ENCODE measurements around the gene TTBK1.

TTBK1 gene

GRCh38 chr6:43255408-43256054, 12.2 kb downstream of the TTBK1 start:
- H3K14ac ChIP-seq (ENCODE audit: low read length), result no peak overlapping the region
- no peak overlapping the region for H3K27ac ChIP-seq (ENCODE audit: low read depth, low read length)
- DNase-seq, result no peak
- no peak overlapping the region for H4K8ac ChIP-seq (ENCODE audit: low read depth, low read length)
- no peak overlapping the region for H2BK5ac ChIP-seq (ENCODE audit: low read depth, low read length, poor library complexity)
- no peaks in the 10 kb centered on the region for H3K79me1 ChIP-seq (ENCODE audit: low read length)
- H3K9ac ChIP-seq (ENCODE audit: low read length), result no peak overlapping the region
- no peaks in the 10 kb centered on the region for H3K4me1 ChIP-seq (ENCODE audit: control insufficient read depth in 1 of 2, insufficient read depth in 2 of 2, low read length in 2 of 2)
- H2BK120ac ChIP-seq (ENCODE audit: insufficient read depth, low read length, poor library complexity), result no peak overlapping the region
- no peak overlapping the region for H2AK5ac ChIP-seq (ENCODE audit: low read length)
- H3K23ac ChIP-seq (ENCODE audit: low read length), result no peak overlapping the region
- H3K79me2 ChIP-seq (ENCODE audit: control insufficient read depth, insufficient read depth, low read length, poor library complexity), result no peaks in the 10 kb centered on the region
- no peaks in the 10 kb centered on the region for H3K27me3 ChIP-seq (ENCODE audit: insufficient read depth, low read length)
- H3K36me3 ChIP-seq (ENCODE audit: control insufficient read depth in 1 of 2, insufficient read depth in 2 of 2, low read length in 2 of 2), result no peaks in the 10 kb centered on the region
- H2BK12ac ChIP-seq (ENCODE audit: low read length), result no peak overlapping the region
- H2AFZ ChIP-seq (ENCODE audit: insufficient read depth, low read length, poor library complexity), result no peak overlapping the region
- no peak overlapping the region for H4K12ac ChIP-seq (ENCODE audit: low read depth, low read length)
- WGBS (ENCODE audit: extremely low coverage, insufficient coverage, insufficient read length), result no CpG with 5 or more reads among the region's 11 CpGs
- no peak overlapping the region for H3K4me2 ChIP-seq (ENCODE audit: low read length)
- no peak overlapping the region for H3K18ac ChIP-seq (ENCODE audit: low read length)
- H3K9me3 ChIP-seq (ENCODE audit: insufficient read depth, low read depth, low read length), result no peaks in the 10 kb centered on the region
- no peak overlapping the region for H3K4ac ChIP-seq (ENCODE audit: low read depth, low read length)
- no peak overlapping the region for H4K91ac ChIP-seq (ENCODE audit: low read depth, low read length)
- H3K4me3 ChIP-seq (ENCODE audit: low read depth, low read length), result no peak overlapping the region

- no peak overlapping the region for H3K4me3 ChIP-seq (ENCODE audit: low read depth, low read length)
- no peak overlapping the region for H3K23ac ChIP-seq (ENCODE audit: low read length)
- H3K18ac ChIP-seq (ENCODE audit: low read length), result no peak overlapping the region
- no peak overlapping the region for H3K14ac ChIP-seq (ENCODE audit: low read length)
- no CpG with 5 or more reads among the region's 9 CpGs for WGBS (ENCODE audit: extremely low coverage, insufficient coverage, insufficient read length)
- no peak overlapping the region for H3K4me2 ChIP-seq (ENCODE audit: low read length)
- H3K4me1 ChIP-seq (ENCODE audit: control insufficient read depth in 1 of 2, insufficient read depth in 2 of 2, low read length in 2 of 2), result no peaks in the 10 kb centered on the region
- H2AFZ ChIP-seq (ENCODE audit: insufficient read depth, low read length, poor library complexity), result no peak overlapping the region
- no peak overlapping the region for H3K9ac ChIP-seq (ENCODE audit: low read length)
- no peak overlapping the region for H2AK5ac ChIP-seq (ENCODE audit: low read length)
- no peak overlapping the region for H4K8ac ChIP-seq (ENCODE audit: low read depth, low read length)
- no peak for DNase-seq
- H4K91ac ChIP-seq (ENCODE audit: low read depth, low read length), result no peak overlapping the region
- H3K27me3 ChIP-seq (ENCODE audit: insufficient read depth, low read length), result no peaks in the 10 kb centered on the region
- H2BK5ac ChIP-seq (ENCODE audit: low read depth, low read length, poor library complexity), result no peak overlapping the region
- H3K4ac ChIP-seq (ENCODE audit: low read depth, low read length), result no peak overlapping the region
- H2BK120ac ChIP-seq (ENCODE audit: insufficient read depth, low read length, poor library complexity), result no peak overlapping the region
- no peak overlapping the region for H4K12ac ChIP-seq (ENCODE audit: low read depth, low read length)
- H2BK12ac ChIP-seq (ENCODE audit: low read length), result no peak overlapping the region
- no peaks in the 10 kb centered on the region for H3K9me3 ChIP-seq (ENCODE audit: insufficient read depth, low read depth, low read length)
- H3K79me1 ChIP-seq (ENCODE audit: low read length), result no peaks in the 10 kb centered on the region
- no peaks in the 10 kb centered on the region for H3K36me3 ChIP-seq (ENCODE audit: control insufficient read depth in 1 of 2, insufficient read depth in 2 of 2, low read length in 2 of 2)
- no peak overlapping the region for H3K27ac ChIP-seq (ENCODE audit: low read depth, low read length)
- H3K79me2 ChIP-seq (ENCODE audit: control insufficient read depth, insufficient read depth, low read length, poor library complexity), result no peaks in the 10 kb centered on the region
Observed at GRCh38 chr6:43256670-43257366, 13.5 kb downstream of the TTBK1 start.

- no peak overlapping the region for H3K4me3 ChIP-seq (ENCODE audit: low read depth, low read length)
- DNase-seq, result no peak
- no peak overlapping the region for H3K4me2 ChIP-seq (ENCODE audit: low read length)
- no peaks in the 10 kb centered on the region for H3K79me1 ChIP-seq (ENCODE audit: low read length)
- no peaks in the 10 kb centered on the region for H3K27me3 ChIP-seq (ENCODE audit: insufficient read depth, low read length)
- no peaks in the 10 kb centered on the region for H3K9me3 ChIP-seq (ENCODE audit: insufficient read depth, low read depth, low read length)
- no CpG with 5 or more reads among the region's 12 CpGs for WGBS (ENCODE audit: extremely low coverage, insufficient coverage, insufficient read length)
- no peak overlapping the region for H3K18ac ChIP-seq (ENCODE audit: low read length)
- no peak overlapping the region for H4K91ac ChIP-seq (ENCODE audit: low read depth, low read length)
- H3K9ac ChIP-seq (ENCODE audit: low read length), result no peak overlapping the region
- no peak overlapping the region for H2AK5ac ChIP-seq (ENCODE audit: low read length)
- no peaks in the 10 kb centered on the region for H3K79me2 ChIP-seq (ENCODE audit: control insufficient read depth, insufficient read depth, low read length, poor library complexity)
- H3K36me3 ChIP-seq (ENCODE audit: control insufficient read depth in 1 of 2, insufficient read depth in 2 of 2, low read length in 2 of 2), result no peaks in the 10 kb centered on the region
- H3K4ac ChIP-seq (ENCODE audit: low read depth, low read length), result no peak overlapping the region
- no peak overlapping the region for H2AFZ ChIP-seq (ENCODE audit: insufficient read depth, low read length, poor library complexity)
- no peak overlapping the region for H3K23ac ChIP-seq (ENCODE audit: low read length)
- no peaks in the 10 kb centered on the region for H3K4me1 ChIP-seq (ENCODE audit: control insufficient read depth in 1 of 2, insufficient read depth in 2 of 2, low read length in 2 of 2)
- H2BK120ac ChIP-seq (ENCODE audit: insufficient read depth, low read length, poor library complexity), result no peak overlapping the region
- no peak overlapping the region for H3K14ac ChIP-seq (ENCODE audit: low read length)
- H4K12ac ChIP-seq (ENCODE audit: low read depth, low read length), result no peak overlapping the region
- H4K8ac ChIP-seq (ENCODE audit: low read depth, low read length), result no peak overlapping the region
- no peak overlapping the region for H2BK12ac ChIP-seq (ENCODE audit: low read length)
- H2BK5ac ChIP-seq (ENCODE audit: low read depth, low read length, poor library complexity), result no peak overlapping the region
- no peak overlapping the region for H3K27ac ChIP-seq (ENCODE audit: low read depth, low read length)
Observed at GRCh38 chr6:43257367-43258145, 14.3 kb downstream of the TTBK1 start.

- H4K12ac ChIP-seq (ENCODE audit: low read depth, low read length), result no peak overlapping the region
- H3K9ac ChIP-seq (ENCODE audit: low read length), result no peak overlapping the region
- no peak overlapping the region for H2BK12ac ChIP-seq (ENCODE audit: low read length)
- H3K79me1 ChIP-seq (ENCODE audit: low read length), result no peaks in the 10 kb centered on the region
- no peaks in the 10 kb centered on the region for H3K4me1 ChIP-seq (ENCODE audit: control insufficient read depth in 1 of 2, insufficient read depth in 2 of 2, low read length in 2 of 2)
- H3K18ac ChIP-seq (ENCODE audit: low read length), result no peak overlapping the region
- no peak overlapping the region for H3K4me3 ChIP-seq (ENCODE audit: low read depth, low read length)
- H3K36me3 ChIP-seq (ENCODE audit: control insufficient read depth in 1 of 2, insufficient read depth in 2 of 2, low read length in 2 of 2), result no peaks in the 10 kb centered on the region
- H4K8ac ChIP-seq (ENCODE audit: low read depth, low read length), result no peak overlapping the region
- H3K9me3 ChIP-seq (ENCODE audit: insufficient read depth, low read depth, low read length), result no peaks in the 10 kb centered on the region
- H3K23ac ChIP-seq (ENCODE audit: low read length), result no peak overlapping the region
- WGBS (ENCODE audit: extremely low coverage, insufficient coverage, insufficient read length), result no CpG with 5 or more reads among the region's 4 CpGs
- H3K79me2 ChIP-seq (ENCODE audit: control insufficient read depth, insufficient read depth, low read length, poor library complexity), result no peaks in the 10 kb centered on the region
- H3K4ac ChIP-seq (ENCODE audit: low read depth, low read length), result no peak overlapping the region
- no peak overlapping the region for H3K27ac ChIP-seq (ENCODE audit: low read depth, low read length)
- no peaks in the 10 kb centered on the region for H3K27me3 ChIP-seq (ENCODE audit: insufficient read depth, low read length)
- H2AK5ac ChIP-seq (ENCODE audit: low read length), result no peak overlapping the region
- DNase-seq, result no peak
- no peak overlapping the region for H2BK5ac ChIP-seq (ENCODE audit: low read depth, low read length, poor library complexity)
- H2AFZ ChIP-seq (ENCODE audit: insufficient read depth, low read length, poor library complexity), result no peak overlapping the region
- H3K14ac ChIP-seq (ENCODE audit: low read length), result no peak overlapping the region
- no peak overlapping the region for H2BK120ac ChIP-seq (ENCODE audit: insufficient read depth, low read length, poor library complexity)
- no peak overlapping the region for H4K91ac ChIP-seq (ENCODE audit: low read depth, low read length)
- H3K4me2 ChIP-seq (ENCODE audit: low read length), result no peak overlapping the region
Observed at GRCh38 chr6:43258180-43258579, 14.9 kb downstream of the TTBK1 start.

Measured in trophoblast cell (in vitro differentiated cells and primary cell).